GM12878 (cell line): ENCODE measurements around the gene LMBR1. TPM values are rescaled to one million over a fixed set of nuclear protein-coding genes. Genes with fewer than 3 reads are reported as not detected.

Source experiments
- ATAC-seq: fragments of 200-7000 bp; cut with Tn5 transposase; 3 replicates; pipeline ENCODE4 v1.9.1; 2020; ENCODE audit warnings: mild to moderate bottlenecking, moderate library complexity
- BruUV-seq: library from RNA; stranded (reverse); fragments of 400-500 nt; replicated peaks from 2 replicates; lab custom pipeline; 2021; lab: Mats Ljungman, UMichigan
- CTCF ChIA-PET: fragments of 300-600 bp; sonication (Branson Sonifier 250); formaldehyde crosslinking; extraction: SDS; loops from one replicate; lab custom pipeline; 2021; ENCODE audit warnings: inconsistent platforms; lab: Yijun Ruan, JAX
- POLR2A ChIA-PET: fragments of 350-600 bp; formaldehyde crosslinking; extraction: SDS; loops from one replicate; lab custom pipeline; 2021; ENCODE audit warnings: inconsistent platforms; lab: Charles Lee
- RAD21 ChIA-PET: fragments of 300-600 bp; sonication (Branson Sonifier 250); formaldehyde crosslinking; loops from one replicate; lab custom pipeline; 2023; ENCODE audit warnings: antibody characterized with exemption; ENCODE audit not compliant: unreplicated experiment; lab: Charles Lee
- SMC1A ChIA-PET: fragments of 300-600 bp; sonication (Branson Sonifier 250); formaldehyde crosslinking; loops from one replicate; lab custom pipeline; 2023; ENCODE audit not compliant: unreplicated experiment, uncharacterized antibody; lab: Charles Lee
- DNase-seq: peaks from one replicate; pipeline ENCODE4 v3.0.0-alpha.2; 2011; ENCODE audit warnings: low read depth, low spot score
- FAIRE-seq: peaks from 3 replicates; lab custom pipeline; 2011; peaks lifted over from hg19 to GRCh38; lab: Jason Lieb, UNC
- H2AFZ ChIP-seq: 2 replicates; pipeline ENCODE4 v1.6.0; 2011; ENCODE audit warnings: low read depth, low read length, control low read depth; ENCODE audit not compliant: control insufficient read depth
- H3K27ac ChIP-seq: 2 replicates; pipeline ENCODE4 v1.5.1; 2011; ENCODE audit warnings: control low read depth; ENCODE audit not compliant: control insufficient read depth, insufficient read depth
- H3K27me3 ChIP-seq, 2 experiments: replicated peaks in 1 of 2; 2 replicates each; pipeline versions ENCODE4 v1.6.0 to v1.6.1; 2011; ENCODE audit warnings: low read length in 1 of 2; ENCODE audit not compliant: control insufficient read depth in 2 of 2, insufficient read depth in 2 of 2
- H3K36me3 ChIP-seq, 2 experiments: 2 replicates each; pipeline ENCODE4 v1.5.1; 2011; ENCODE audit warnings: low read length in 1 of 2; ENCODE audit not compliant: control insufficient read depth in 2 of 2, insufficient read depth in 2 of 2
- H3K4me1 ChIP-seq: 2 replicates; pipeline ENCODE4 v1.6.1; 2011; ENCODE audit warnings: mild to moderate bottlenecking, low read length, moderate library complexity, mixed read lengths; ENCODE audit not compliant: control insufficient read depth, insufficient read depth
- H3K4me2 ChIP-seq: 2 replicates; pipeline ENCODE4 v1.6.0; 2011; ENCODE audit warnings: control low read depth; ENCODE audit not compliant: control insufficient read depth, insufficient read depth
- H3K4me3 ChIP-seq: fragments of 200-600 bp; sonication (generic); 2 replicates; pipeline ENCODE4 v1.5.1; 2016
- H3K79me2 ChIP-seq: 2 replicates; pipeline ENCODE4 v1.6.0; 2011; ENCODE audit warnings: low read length; ENCODE audit not compliant: control insufficient read depth, insufficient read depth
- H3K9ac ChIP-seq: 2 replicates; pipeline ENCODE4 v1.8.0; 2011; ENCODE audit warnings: low read length, control low read depth, mixed read lengths; ENCODE audit not compliant: control insufficient read depth, insufficient read depth
- H3K9me3 ChIP-seq: replicated peaks from 3 replicates; pipeline ENCODE4 v1.5.1; 2011; ENCODE audit warnings: mild to moderate bottlenecking, low read length; ENCODE audit not compliant: control insufficient read depth, insufficient read depth
- H4K20me1 ChIP-seq: 2 replicates; pipeline ENCODE4 v1.6.0; 2011; ENCODE audit not compliant: control insufficient read depth, insufficient read depth
- CHD4 ChIP-seq: fragments of 200-600 bp; sonication (generic); IDR thresholded peaks from 2 replicates; pipeline ENCODE4 v1.6.1; 2016; ENCODE audit warnings: mild to moderate bottlenecking
- EED ChIP-seq: sonication (generic); IDR thresholded peaks from 2 replicates; pipeline ENCODE4 v1.6.1; 2016; ENCODE audit warnings: antibody characterized with exemption, low read depth
- FOXM1 ChIP-seq: IDR thresholded peaks from 2 replicates; pipeline ENCODE4 v1.6.1; 2012; ENCODE audit warnings: low read depth, mild to moderate bottlenecking, inconsistent platforms, low read length, moderate library complexity
- HDAC6 ChIP-seq: fragments of 200-600 bp; sonication (generic); IDR thresholded peaks from one replicate; pipeline ENCODE4 v1.8.0; 2017; ENCODE audit warnings: antibody characterized with exemption; ENCODE audit not compliant: unreplicated experiment
- MEF2A ChIP-seq: IDR thresholded peaks from 2 replicates; pipeline ENCODE4 v1.6.1; 2011; ENCODE audit warnings: low read depth, mild to moderate bottlenecking, low read length, moderate library complexity; ENCODE audit not compliant: insufficient read depth
- STAT1 ChIP-seq: fragments of 450-650 bp; conservative IDR thresholded peaks from 2 replicates; pipeline ENCODE4 v1.6.1; 2014; ENCODE audit warnings: antibody characterized with exemption, mild to moderate bottlenecking
- WGBS: methylation state at CpG from one replicate; pipeline ENCODE4 v1.1.6; 2016; ENCODE audit warnings: low lambda C conversion rate; ENCODE audit not compliant: insufficient replicate concordance, insufficient coverage; ENCODE audit errors: missing lambda C conversion rate; 5-methylcytosine and 5-hydroxymethylcytosine counted together
- in situ Hi-C: fragments of 300-500 bp; cut with MboI; formaldehyde crosslinking; loops from 9 replicates; pipeline ENCODE4 v1.14.3; 2018; ENCODE audit warnings: mixed read lengths
- intact Hi-C: fragments of 100-400 bp; cut with micrococcal nuclease; formaldehyde crosslinking; loops from one replicate; pipeline ENCODE4 v1.14.2; 2022; ENCODE audit not compliant: unreplicated experiment
- polyA plus RNA-seq, 11 experiments: library from polyadenylated mRNA; depleted of rRNA in 4 of 11; unstranded in 6 of 11; stranded (reverse) in 5 of 11; fragments of >200 nt; fragmentation: Nextera tagmentation in 4 of 11; fragmentation: Illumina TruSeq in 1 of 11; extraction: Ambion mirVana in 4 of 11; extraction: Trizol in 1 of 11; gene quantifications; 1 replicate in 1 of 11; 2 replicates in 10 of 11; pipeline versions ENCODE4 v1.2.1 to v1.2.3, GENCODE V29; 2011 to 2016; ENCODE audit warnings: inconsistent platforms in 2 of 11, missing spikeins in 2 of 11, low read depth in 1 of 11
- total RNA-seq, 4 experiments: library from RNA; depleted of rRNA in 3 of 4; stranded (reverse); fragments of >200 nt in 3 of 4; fragmentation: Illumina TruSeq in 1 of 4; extraction: Trizol in 1 of 4; gene quantifications; 2 replicates each; pipeline versions ENCODE4 v1.2.1 to v1.2.3, GENCODE V29; 2013 to 2021
- TF ChIP-seq, protein P1 (sequence below): IDR thresholded peaks from 2 replicates; pipeline ENCODE4 v1.6.1; 2012; ENCODE audit warnings: improper control_type of control experiment, low read depth, low read length; ENCODE audit not compliant: insufficient replicate concordance

The LMBR1 gene
- total and polyA plus RNA-seq, 10 of the 15 experiments (the other 5 are each of a cell fraction or from before 2014, with no cell fraction given), result 4.0 to 63.5 (median 28.8) TPM

DNA sequence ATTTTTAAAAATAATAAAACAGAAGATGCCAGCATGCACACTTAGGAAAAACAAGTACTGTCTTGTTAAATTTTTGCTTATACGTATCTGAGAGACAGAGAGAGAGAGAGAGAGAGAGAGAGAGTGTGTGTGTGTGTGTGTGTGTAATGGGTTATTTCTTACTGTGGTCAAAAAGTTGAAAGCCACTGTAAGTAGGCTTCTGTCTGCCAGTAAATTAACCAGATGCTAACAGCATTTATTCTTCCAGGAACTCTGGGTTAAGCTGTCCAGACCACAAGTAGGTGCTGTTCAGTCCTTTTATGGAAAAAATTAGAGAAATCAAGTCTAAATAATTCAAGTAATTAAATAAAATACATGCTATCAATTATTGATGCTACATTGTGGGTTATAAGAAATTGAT is 212.7 kb downstream of the LMBR1 start (continued):
- TF ChIP-seq, protein P1, sequence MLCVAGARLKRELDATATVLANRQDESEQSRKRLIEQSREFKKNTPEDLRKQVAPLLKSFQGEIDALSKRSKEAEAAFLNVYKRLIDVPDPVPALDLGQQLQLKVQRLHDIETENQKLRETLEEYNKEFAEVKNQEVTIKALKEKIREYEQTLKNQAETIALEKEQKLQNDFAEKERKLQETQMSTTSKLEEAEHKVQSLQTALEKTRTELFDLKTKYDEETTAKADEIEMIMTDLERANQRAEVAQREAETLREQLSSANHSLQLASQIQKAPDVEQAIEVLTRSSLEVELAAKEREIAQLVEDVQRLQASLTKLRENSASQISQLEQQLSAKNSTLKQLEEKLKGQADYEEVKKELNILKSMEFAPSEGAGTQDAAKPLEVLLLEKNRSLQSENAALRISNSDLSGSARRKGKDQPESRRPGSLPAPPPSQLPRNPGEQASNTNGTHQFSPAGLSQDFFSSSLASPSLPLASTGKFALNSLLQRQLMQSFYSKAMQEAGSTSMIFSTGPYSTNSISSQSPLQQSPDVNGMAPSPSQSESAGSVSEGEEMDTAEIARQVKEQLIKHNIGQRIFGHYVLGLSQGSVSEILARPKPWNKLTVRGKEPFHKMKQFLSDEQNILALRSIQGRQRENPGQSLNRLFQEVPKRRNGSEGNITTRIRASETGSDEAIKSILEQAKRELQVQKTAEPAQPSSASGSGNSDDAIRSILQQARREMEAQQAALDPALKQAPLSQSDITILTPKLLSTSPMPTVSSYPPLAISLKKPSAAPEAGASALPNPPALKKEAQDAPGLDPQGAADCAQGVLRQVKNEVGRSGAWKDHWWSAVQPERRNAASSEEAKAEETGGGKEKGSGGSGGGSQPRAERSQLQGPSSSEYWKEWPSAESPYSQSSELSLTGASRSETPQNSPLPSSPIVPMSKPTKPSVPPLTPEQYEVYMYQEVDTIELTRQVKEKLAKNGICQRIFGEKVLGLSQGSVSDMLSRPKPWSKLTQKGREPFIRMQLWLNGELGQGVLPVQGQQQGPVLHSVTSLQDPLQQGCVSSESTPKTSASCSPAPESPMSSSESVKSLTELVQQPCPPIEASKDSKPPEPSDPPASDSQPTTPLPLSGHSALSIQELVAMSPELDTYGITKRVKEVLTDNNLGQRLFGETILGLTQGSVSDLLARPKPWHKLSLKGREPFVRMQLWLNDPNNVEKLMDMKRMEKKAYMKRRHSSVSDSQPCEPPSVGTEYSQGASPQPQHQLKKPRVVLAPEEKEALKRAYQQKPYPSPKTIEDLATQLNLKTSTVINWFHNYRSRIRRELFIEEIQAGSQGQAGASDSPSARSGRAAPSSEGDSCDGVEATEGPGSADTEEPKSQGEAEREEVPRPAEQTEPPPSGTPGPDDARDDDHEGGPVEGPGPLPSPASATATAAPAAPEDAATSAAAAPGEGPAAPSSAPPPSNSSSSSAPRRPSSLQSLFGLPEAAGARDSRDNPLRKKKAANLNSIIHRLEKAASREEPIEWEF, result no peak
- TF ChIP-seq MEF2A (no peak), STAT1 (no peak)

DNA sequence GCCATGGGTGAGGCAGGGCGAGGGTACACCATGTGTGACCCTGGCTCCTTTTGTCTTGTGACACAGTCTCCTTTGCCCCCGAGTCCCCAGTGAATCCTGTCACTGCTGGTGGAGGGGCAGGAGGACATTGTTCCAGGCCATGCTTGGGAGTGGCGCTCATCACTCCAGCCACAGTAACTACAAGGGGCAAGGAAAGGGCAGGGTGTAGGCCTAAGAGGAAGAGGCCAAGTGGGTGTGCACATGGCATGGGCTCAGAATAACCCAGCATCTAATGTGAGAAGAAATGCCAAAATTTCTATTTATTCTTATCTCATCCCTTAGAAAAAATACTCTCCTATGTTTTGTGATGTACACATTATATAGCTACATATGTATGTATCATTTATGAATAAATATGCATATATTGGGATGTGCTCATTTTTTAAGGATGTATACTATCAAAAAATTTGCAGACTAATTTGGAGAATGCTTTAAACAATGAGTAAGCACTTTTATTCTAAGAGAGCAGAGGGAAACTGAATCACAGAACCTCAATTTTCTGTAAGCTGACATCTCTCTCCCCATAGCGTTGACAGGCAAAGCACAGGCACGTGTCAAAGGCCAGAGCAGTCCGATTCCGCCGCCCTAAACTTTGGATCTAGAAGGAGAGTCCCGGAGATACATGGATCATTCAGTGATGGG is 215.5 kb downstream of the LMBR1 start:
- intact Hi-C loops (no loop called here), in situ Hi-C loops (no loop called here)
- ATAC-seq, result no peak
- ChIA-PET CTCF (interaction anchor here (0.6 kb wide), 1 partner anchor 32 kb away, joined by 3 read pairs; no protein-coding TSS in a partner anchor), RAD21 (no interaction called here), SMC1A (interaction anchor here (1.0 to 1.5 kb wide), 2 partner anchors 10 kb away, joined by 3 to 4 read pairs; no protein-coding TSS in a partner anchor)
- FAIRE-seq, result no peak
- no peak overlapping the region for H3K9ac ChIP-seq
- H3K9me3 ChIP-seq, result no peaks in the 10 kb centered on the region
- no peak for DNase-seq
- H3K4me1 ChIP-seq, result no peaks in the 10 kb centered on the region
- 97% methylated on average over 9 of the region's 9 CpGs for WGBS
- no peaks in the 10 kb centered on the region for H3K79me2 ChIP-seq
- H3K4me2 ChIP-seq, result no peak overlapping the region
- H2AFZ ChIP-seq, result no peak overlapping the region
- no peak for TF ChIP-seq EED
- TF ChIP-seq CHD4, result no peak
- no peak for TF ChIP-seq FOXM1
- no peak for TF ChIP-seq HDAC6
- TF ChIP-seq, all 136 proteins: peak for 0
- POLR2A ChIA-PET, result no interaction called here
- Histone ChIP-seq H3K4me3 (no peak overlapping the region), H3K27ac (no peak overlapping the region), H3K27me3 (no peaks in the 10 kb centered on the region), H3K36me3 (peaks cover 0 to 13% of the 10 kb centered on the region in 2 experiments; a peak in 3 of 4 replicates), H4K20me1 (no peaks in the 10 kb centered on the region)
- BruUV-seq, result no TSS peak
